ENCODE results near the gene OXT. TPM values are rescaled to one million over a fixed set of nuclear protein-coding genes. Genes with fewer than 3 reads are reported as not detected.

Gene OXT
- total and polyA plus RNA-seq, 11 donors: 0.67 TPM; not detected in 10

GRCh38 chr20:3045816-3046676, 25.4 kb upstream of the OXT start, which contains the start of gene MRPS26:
Gene MRPS26 (plus strand): TSS chr20:3046052. CDS start chr20:3046069, 17 bp downstream.
- peaks cover 0 to 39% (median 26%) of the 10 kb centered on the region in 12 donors for H3K4me1 ChIP-seq
- TF ChIP-seq CTCF (IDR thresholded peaks at IDR 0.05): no peak
- TF ChIP-seq POLR2A (IDR thresholded peaks at IDR 0.05): peak in 1 of 2 donors; percentile 79
- DNase-seq: peak; percentile 92 to 97 (median 93)
- intact Hi-C loops (cut with DNase I): no loop called here
- H3K9me3 ChIP-seq: no peaks in the 10 kb centered on the region
- H3K4me3 ChIP-seq: peak within 1 kb of the TSS; percentile 58 to 99 (median 88)
- ATAC-seq: peak; percentile 86 to 96 (median 94)
- H3K27me3 ChIP-seq: no peaks in the 10 kb centered on the region
- peak within 1 kb of the TSS; percentile 86 to 97 (median 92) for H3K27ac ChIP-seq
- WGBS, 4 donors: 0% methylated on average over 74 to 104 of the region's 104 CpGs
- peaks cover 0 to 34% (median 25%) of the 10 kb centered on the region in 9 donors for H3K36me3 ChIP-seq

GRCh38 chr20:3046677-3047462, 24.6 kb upstream of the OXT start:
- ATAC-seq (no peak), DNase-seq (peak in 2 of 5 donors; percentile 50 to 55)
- no peak for TF ChIP-seq POLR2A (IDR thresholded peaks at IDR 0.05)
- H3K27me3 ChIP-seq: no peaks in the 10 kb centered on the region
- peak overlapping the region in 11 of 12 donors; percentile 86 to 97 (median 93) for H3K27ac ChIP-seq
- no peaks in the 10 kb centered on the region for H3K9me3 ChIP-seq
- intact Hi-C loops (cut with DNase I): no loop called here
- H3K4me1 ChIP-seq: peaks cover 0 to 35% (median 23%) of the 10 kb centered on the region in 12 donors
- peaks cover 0 to 34% (median 25%) of the 10 kb centered on the region in 9 donors for H3K36me3 ChIP-seq
- WGBS, 4 donors: 42 to 58% (median 45%) methylated on average over 29 to 39 of the region's 39 CpGs
- H3K4me3 ChIP-seq: peak overlapping the region; percentile 58 to 99 (median 88)

GRCh38 chr20:3047486-3048419, 23.7 kb upstream of the OXT start:
- intact Hi-C loops (cut with DNase I): no loop called here
- Histone ChIP-seq H3K4me3 (peak overlapping the region in 3 of 12 donors; percentile 87 to 96 (median 93)), H3K4me1 (peaks cover 0 to 28% (median 19%) of the 10 kb centered on the region in 12 donors), H3K9me3 (no peaks in the 10 kb centered on the region), H3K36me3 (peaks cover 0 to 34% (median 25%) of the 10 kb centered on the region in 9 donors), H3K27me3 (no peaks in the 10 kb centered on the region), H3K27ac (no peak overlapping the region)
- ATAC-seq (no peak), DNase-seq (no peak)
- TF ChIP-seq CTCF (IDR thresholded peaks at IDR 0.05): no peak
- TF ChIP-seq POLR2A (IDR thresholded peaks at IDR 0.05): no peak
- WGBS, 4 donors: 82 to 85% (median 84%) methylated on average over 12 to 14 of the region's 14 CpGs
